Small intestine (tissue), 7 donors: ENCODE results near the gene LLPH. TPM values are rescaled to one million over a fixed set of nuclear protein-coding genes. Genes with fewer than 3 reads are reported as not detected.

Source experiments
- DNase-seq, 2 donors: peaks; one replicate each; pipeline versions ENCODE4 v3.0.0 to v3.0.0-alpha.2; 2013
- FAIRE-seq: peaks from 2 replicates; lab custom pipeline; 2012; peaks lifted over from hg19 to GRCh38; lab: Jason Lieb, UNC
- H3K27ac ChIP-seq, 3 donors: one replicate each; pipeline ENCODE4 v1.5.1; 2013; ENCODE audit warnings: low read length in 2 of 3, mild to moderate bottlenecking in 2 of 3, control low read depth in 1 of 3, inconsistent platforms in 1 of 3, low read depth in 1 of 3, moderate library complexity in 1 of 3
- H3K27me3 ChIP-seq, 3 donors: one replicate each; pipeline ENCODE4 v1.6.1; 2013; ENCODE audit warnings: low read length in 3 of 3, inconsistent platforms in 1 of 3; ENCODE audit not compliant: control insufficient read depth in 3 of 3, insufficient read depth in 3 of 3
- H3K36me3 ChIP-seq, 3 donors: one replicate each; pipeline ENCODE4 v1.6.1; 2013; ENCODE audit warnings: low read length in 3 of 3, inconsistent platforms in 1 of 3, low read depth in 1 of 3, mild to moderate bottlenecking in 1 of 3, moderate library complexity in 1 of 3; ENCODE audit not compliant: control insufficient read depth in 3 of 3, insufficient read depth in 2 of 3
- H3K4me1 ChIP-seq, 3 donors: one replicate each; pipeline ENCODE4 v1.6.1; 2013; ENCODE audit warnings: low read length in 2 of 3, inconsistent platforms in 1 of 3, low read depth in 1 of 3, mild to moderate bottlenecking in 1 of 3, moderate library complexity in 1 of 3; ENCODE audit not compliant: control insufficient read depth in 3 of 3, insufficient read depth in 2 of 3
- H3K4me3 ChIP-seq, 3 donors: one replicate each; pipeline ENCODE4 v1.5.1; 2013; ENCODE audit warnings: low read length in 3 of 3, control low read depth in 1 of 3, inconsistent platforms in 1 of 3, low read depth in 1 of 3, mild to moderate bottlenecking in 1 of 3, moderate library complexity in 1 of 3
- H3K9me3 ChIP-seq, 2 donors: one replicate each; pipeline ENCODE4 v1.6.1; 2013; ENCODE audit warnings: low read depth in 1 of 2, low read length in 1 of 2; ENCODE audit not compliant: control insufficient read depth in 2 of 2, insufficient read depth in 1 of 2
- WGBS, 3 donors: extraction: QIAGEN DNeasy Blood & Tissue Kit; methylation state at CpG; one replicate each; pipeline ENCODE4 v1.1.7; 2013; 5-methylcytosine and 5-hydroxymethylcytosine counted together
- polyA plus RNA-seq, 4 donors: library from polyadenylated mRNA; stranded (reverse) in 3 of 4; unstranded in 1 of 4; fragments of 200-250 nt in 3 of 4; fragments of 120-200 nt in 1 of 4; gene quantifications; one replicate each; pipeline versions ENCODE4 v1.2.1 to v1.2.3, GENCODE V29; 2013
- donor health status: healthy with polysubstance abuse.
- donor health status: control.
- donor health status: control.
- donor health status: Bipolar disorder and iron deficiency.
- donor health status: healthy.

Gene LLPH
- polyA plus RNA-seq, 4 donors = 18.8 to 29.7 (median 27.4) TPM

GRCh38 chr12:66103016-66103913 is 27.3 kb downstream of the LLPH start:
- peaks cover 0 to 4% of the 10 kb centered on the region in 2 donors for H3K9me3 ChIP-seq
- FAIRE-seq = no peak

DNA sequence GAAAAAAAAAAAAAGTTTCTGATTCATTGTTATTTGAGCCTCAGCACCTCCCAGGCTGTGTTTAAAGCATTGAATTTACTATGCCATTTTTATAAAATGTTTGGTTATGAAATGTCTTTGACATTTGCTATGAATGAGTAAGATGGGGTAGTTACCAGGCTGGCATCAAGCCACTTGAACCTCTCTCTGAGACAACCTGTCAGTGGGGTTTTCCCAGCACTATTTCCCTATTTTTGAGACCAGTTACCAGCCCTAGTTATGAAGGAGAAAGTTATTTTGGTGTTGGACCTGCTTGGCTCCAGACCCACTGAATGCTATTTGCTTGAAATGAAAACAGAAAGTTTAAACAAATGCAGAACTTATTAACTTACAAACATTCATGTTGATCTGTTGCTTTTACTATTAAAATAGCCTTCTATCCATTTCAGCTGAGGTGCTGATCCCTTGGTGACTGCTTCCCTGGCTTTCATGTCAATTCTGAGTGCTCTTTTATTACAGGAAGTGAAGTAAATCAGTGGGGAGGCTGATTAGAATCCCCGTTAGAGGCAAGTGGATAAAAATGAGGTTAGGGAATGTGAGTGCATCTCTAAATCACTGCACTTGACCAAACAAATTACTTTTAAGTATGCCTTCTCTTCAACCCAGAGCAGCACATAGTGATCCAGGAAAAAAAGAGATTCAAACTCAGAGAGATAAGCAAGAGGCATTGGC is 37.8 kb downstream of the LLPH start:
- Histone ChIP-seq H3K36me3 (no peaks in the 10 kb centered on the region), H3K9me3 (no peaks in the 10 kb centered on the region), H3K27ac (no peak overlapping the region), H3K4me3 (no peak overlapping the region), H3K4me1 (no peaks in the 10 kb centered on the region), H3K27me3 (no peaks in the 10 kb centered on the region)
- WGBS, 3 donors = 0 to 4% (median 0%) methylated on average over 1 of the region's 1 CpG
- DNase-seq (no peak), FAIRE-seq (no peak)

More at GRCh38 chr12:66103016-66103913, 27.3 kb downstream of the LLPH start:
- no peak overlapping the region for H3K4me3 ChIP-seq
- DNase-seq = no peak
- H3K4me1 ChIP-seq = no peaks in the 10 kb centered on the region
- H3K27ac ChIP-seq = no peak overlapping the region
- no peaks in the 10 kb centered on the region for H3K36me3 ChIP-seq
- WGBS, 3 donors = 82 to 93% (median 83%) methylated on average over 3 of the region's 3 CpGs
- H3K27me3 ChIP-seq = peaks cover 0 to 2% (median 0%) of the 10 kb centered on the region in 3 donors

DNA sequence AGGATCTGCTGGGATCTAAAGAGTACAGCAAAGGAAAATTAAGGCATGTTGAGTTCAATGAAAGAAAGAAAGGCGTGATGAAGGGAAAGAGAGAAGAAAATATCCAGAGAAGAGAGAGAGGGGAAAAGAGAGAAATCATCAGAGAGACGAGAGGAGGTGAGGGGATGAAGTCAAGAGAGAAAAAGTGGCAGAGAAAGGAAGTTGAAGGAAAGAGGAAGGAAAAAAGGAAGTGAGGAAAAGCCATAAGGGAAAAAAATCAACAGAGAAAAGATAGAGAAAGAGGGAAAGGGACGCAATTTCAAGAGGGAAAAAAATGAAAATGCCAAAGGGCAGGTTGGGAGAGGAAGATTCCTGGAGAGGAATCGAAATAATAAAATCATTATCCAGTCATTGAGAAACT is 40.4 kb downstream of the LLPH start:
- no peak overlapping the region for H3K27ac ChIP-seq
- 61 to 81% (median 69%) methylated on average over 4 of the region's 4 CpGs for WGBS, 3 donors
- FAIRE-seq = no peak
- no peaks in the 10 kb centered on the region for H3K36me3 ChIP-seq
- no peak overlapping the region for H3K4me3 ChIP-seq
- H3K4me1 ChIP-seq = no peaks in the 10 kb centered on the region
- no peaks in the 10 kb centered on the region for H3K9me3 ChIP-seq
- no peak for DNase-seq
- H3K27me3 ChIP-seq = no peaks in the 10 kb centered on the region

- WGBS, 3 donors = 34 to 36% (median 35%) methylated on average over 10 of the region's 10 CpGs
These were observed 43.1 kb downstream of the LLPH start for GRCh38 chr12:66087365-66087943.

GRCh38 chr12:66085998-66086397 is 44.6 kb downstream of the LLPH start:
- Histone ChIP-seq H3K27me3 (no peaks in the 10 kb centered on the region), H3K36me3 (no peaks in the 10 kb centered on the region), H3K27ac (no peak overlapping the region), H3K9me3 (no peaks in the 10 kb centered on the region), H3K4me1 (no peaks in the 10 kb centered on the region), H3K4me3 (no peak overlapping the region)
- FAIRE-seq (no peak), DNase-seq (no peak)
- 79 to 88% (median 80%) methylated on average over 2 of the region's 2 CpGs for WGBS, 3 donors

More at GRCh38 chr12:66087365-66087943, 43.1 kb downstream of the LLPH start:
- no peak overlapping the region for H3K27ac ChIP-seq
- FAIRE-seq = no peak
- H3K9me3 ChIP-seq = no peaks in the 10 kb centered on the region
- H3K36me3 ChIP-seq = no peaks in the 10 kb centered on the region
- H3K27me3 ChIP-seq = no peaks in the 10 kb centered on the region
- peak; percentile 47 to 68 for DNase-seq
- H3K4me3 ChIP-seq = no peak overlapping the region
- no peaks in the 10 kb centered on the region for H3K4me1 ChIP-seq

DNA sequence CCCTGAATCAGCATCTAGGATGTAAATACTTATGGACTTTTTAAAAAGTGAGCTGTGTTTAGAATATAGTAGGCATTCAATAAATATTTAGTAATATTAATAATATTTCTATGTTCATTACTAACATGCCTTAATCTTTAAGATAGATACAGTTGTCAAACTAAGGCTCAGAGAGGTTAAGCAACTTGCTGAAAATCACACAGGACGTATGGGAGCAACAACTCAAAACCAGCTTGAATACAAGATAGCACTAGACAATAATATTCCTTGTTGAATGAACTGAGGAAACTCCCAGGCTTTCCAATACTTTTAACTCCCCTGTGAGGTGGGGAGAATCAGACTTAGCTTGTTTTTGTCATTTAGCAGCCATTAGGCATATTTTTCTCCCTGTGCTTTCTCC is 45.3 kb downstream of the LLPH start:
- no peaks in the 10 kb centered on the region for H3K36me3 ChIP-seq
- H3K27ac ChIP-seq = no peak overlapping the region
- H3K4me3 ChIP-seq = no peak overlapping the region
- H3K9me3 ChIP-seq = no peaks in the 10 kb centered on the region
- no peak for FAIRE-seq
- H3K27me3 ChIP-seq = no peaks in the 10 kb centered on the region
- H3K4me1 ChIP-seq = no peaks in the 10 kb centered on the region
- 68 to 76% (median 72%) methylated on average over 1 of the region's 1 CpG for WGBS, 3 donors
- no peak for DNase-seq

DNA sequence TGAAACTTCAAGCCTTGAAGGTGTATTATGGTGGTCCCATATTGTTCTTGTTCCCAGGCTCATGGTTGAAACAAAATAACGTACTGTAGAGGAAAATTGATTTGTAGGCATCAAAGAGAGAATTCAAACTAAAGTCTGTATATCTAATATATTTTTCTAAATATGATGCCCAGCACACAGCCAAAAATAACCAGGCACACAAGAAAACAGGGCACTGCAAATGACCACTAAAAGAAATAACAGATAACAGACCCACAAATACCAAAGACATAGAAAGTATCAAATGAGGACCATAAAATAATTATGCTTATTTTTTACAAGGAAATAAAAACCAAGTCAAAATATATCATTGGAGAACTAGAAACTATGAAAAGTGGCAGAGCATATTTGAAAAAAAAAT is 46.8 kb downstream of the LLPH start:
- FAIRE-seq = no peak

DNA sequence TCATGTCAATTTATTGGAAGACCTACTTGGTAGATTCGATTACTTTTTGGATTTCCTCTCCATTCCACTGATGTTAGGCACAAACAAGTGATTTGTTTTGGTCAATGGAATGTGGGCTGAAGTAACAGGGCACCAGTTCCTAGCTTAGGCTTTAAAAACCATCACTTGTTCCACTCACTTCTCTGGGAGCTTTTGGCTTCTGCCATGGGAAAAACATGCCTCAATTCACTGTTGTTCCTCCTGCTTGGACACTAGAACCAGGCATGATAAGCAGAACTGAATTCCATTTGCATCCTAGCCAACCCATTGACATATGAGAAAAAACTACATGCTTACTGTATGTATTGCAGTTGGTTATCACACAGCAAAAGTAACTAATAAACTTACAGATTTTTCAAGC is 47.8 kb downstream of the LLPH start:
- Histone ChIP-seq H3K27me3 (peaks cover 0 to 6% (median 0%) of the 10 kb centered on the region in 3 donors), H3K4me1 (no peaks in the 10 kb centered on the region), H3K27ac (no peak overlapping the region), H3K4me3 (no peak overlapping the region), H3K36me3 (no peaks in the 10 kb centered on the region), H3K9me3 (no peaks in the 10 kb centered on the region)
- 76 to 77% (median 77%) methylated on average over 1 of the region's 1 CpG for WGBS, 3 donors
- FAIRE-seq = no peak
- DNase-seq = no peak

More for the DNA sequence above, 46.8 kb downstream of the LLPH start:
- 65 to 87% (median 73%) methylated on average over 1 of the region's 1 CpG for WGBS, 3 donors
- no peaks in the 10 kb centered on the region for H3K36me3 ChIP-seq
- no peak for DNase-seq
- H3K4me1 ChIP-seq = no peaks in the 10 kb centered on the region
- H3K27ac ChIP-seq = no peak overlapping the region
- H3K27me3 ChIP-seq = peaks cover 0 to 3% (median 0%) of the 10 kb centered on the region in 3 donors
- no peak overlapping the region for H3K4me3 ChIP-seq
- no peaks in the 10 kb centered on the region for H3K9me3 ChIP-seq
